SH-SY5Y (cell line): ENCODE measurements around the gene GRID2.

Experiments used
- GATA2 ChIP-seq: IDR thresholded peaks from 2 replicates; pipeline ENCODE4 v1.6.1; 2011; ENCODE audit warnings: mild to moderate bottlenecking, low read depth, low read length
- GATA3 ChIP-seq: IDR thresholded peaks from 2 replicates; pipeline ENCODE4 v1.6.1; 2011; ENCODE audit warnings: low read depth, mild to moderate bottlenecking, low read length, moderate library complexity

- TF ChIP-seq GATA2, result no peak
- TF ChIP-seq GATA3, result no peak
These were observed 880.3 kb downstream of the GRID2 start for GRCh38 chr4:93184053-93184452.
